PFSK-1 (cell line): ENCODE measurements around the gene GOLPH3L.

ENCODE experiments used
- POLR2AphosphoS5 ChIP-seq: IDR thresholded peaks from 2 replicates; pipeline ENCODE4 v1.6.1; 2012; ENCODE audit warnings: low read depth, mild to moderate bottlenecking, control low read depth, low read length, moderate library complexity
- SIN3A ChIP-seq: IDR thresholded peaks from 2 replicates; pipeline ENCODE4 v1.6.1; 2012; ENCODE audit warnings: mild to moderate bottlenecking, low read length, moderate library complexity, borderline replicate concordance; ENCODE audit not compliant: insufficient read depth
- TAF1 ChIP-seq: IDR thresholded peaks from 2 replicates; pipeline ENCODE4 v1.6.1; 2012; ENCODE audit warnings: low read length, control low read depth, borderline replicate concordance; ENCODE audit not compliant: insufficient read depth
- TF ChIP-seq, protein P1 (sequence below), 2 experiments: IDR thresholded peaks; 2 replicates each; pipeline versions ENCODE4 v1.6.1 to v1.8.0; 2011 to 2012; ENCODE audit warnings: low read depth in 2 of 2, low read length in 2 of 2, control low read depth in 1 of 2, inconsistent platforms in 1 of 2, mild to moderate bottlenecking in 1 of 2, moderate library complexity in 1 of 2; ENCODE audit not compliant: insufficient read depth in 1 of 2

GRCh38 chr1:150610576-150610975 is 86.4 kb downstream of the GOLPH3L start:
- TF ChIP-seq, protein P1, sequence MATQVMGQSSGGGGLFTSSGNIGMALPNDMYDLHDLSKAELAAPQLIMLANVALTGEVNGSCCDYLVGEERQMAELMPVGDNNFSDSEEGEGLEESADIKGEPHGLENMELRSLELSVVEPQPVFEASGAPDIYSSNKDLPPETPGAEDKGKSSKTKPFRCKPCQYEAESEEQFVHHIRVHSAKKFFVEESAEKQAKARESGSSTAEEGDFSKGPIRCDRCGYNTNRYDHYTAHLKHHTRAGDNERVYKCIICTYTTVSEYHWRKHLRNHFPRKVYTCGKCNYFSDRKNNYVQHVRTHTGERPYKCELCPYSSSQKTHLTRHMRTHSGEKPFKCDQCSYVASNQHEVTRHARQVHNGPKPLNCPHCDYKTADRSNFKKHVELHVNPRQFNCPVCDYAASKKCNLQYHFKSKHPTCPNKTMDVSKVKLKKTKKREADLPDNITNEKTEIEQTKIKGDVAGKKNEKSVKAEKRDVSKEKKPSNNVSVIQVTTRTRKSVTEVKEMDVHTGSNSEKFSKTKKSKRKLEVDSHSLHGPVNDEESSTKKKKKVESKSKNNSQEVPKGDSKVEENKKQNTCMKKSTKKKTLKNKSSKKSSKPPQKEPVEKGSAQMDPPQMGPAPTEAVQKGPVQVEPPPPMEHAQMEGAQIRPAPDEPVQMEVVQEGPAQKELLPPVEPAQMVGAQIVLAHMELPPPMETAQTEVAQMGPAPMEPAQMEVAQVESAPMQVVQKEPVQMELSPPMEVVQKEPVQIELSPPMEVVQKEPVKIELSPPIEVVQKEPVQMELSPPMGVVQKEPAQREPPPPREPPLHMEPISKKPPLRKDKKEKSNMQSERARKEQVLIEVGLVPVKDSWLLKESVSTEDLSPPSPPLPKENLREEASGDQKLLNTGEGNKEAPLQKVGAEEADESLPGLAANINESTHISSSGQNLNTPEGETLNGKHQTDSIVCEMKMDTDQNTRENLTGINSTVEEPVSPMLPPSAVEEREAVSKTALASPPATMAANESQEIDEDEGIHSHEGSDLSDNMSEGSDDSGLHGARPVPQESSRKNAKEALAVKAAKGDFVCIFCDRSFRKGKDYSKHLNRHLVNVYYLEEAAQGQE (IDR thresholded peaks at IDR 0.05; ENCODE audit: insufficient read depth in 1 of 2, low read depth in 2 of 2, low read length in 2 of 2), result no peak
- TF ChIP-seq SIN3A (no peak), POLR2AphosphoS5 (no peak), TAF1 (no peak)
